Measurements from ENCODE around the gene APOBEC3C.

- TF ChIP-seq CTCF (IDR thresholded peaks at IDR 0.05; ENCODE audit: low read length) (no peak), EZH2 (IDR thresholded peaks at IDR 0.05; ENCODE audit: borderline replicate concordance, low read length) (no peak)
Measured at GRCh38 chr22:39041908-39042307, 27.9 kb downstream of the APOBEC3C start.

Measured in OCI-LY1 (cell line).